ENCODE results near the gene TRIM29. TPM values are rescaled to one million over a fixed set of nuclear protein-coding genes. Genes with fewer than 3 reads are reported as not detected.

Gene TRIM29
- total and polyA plus RNA-seq, 9 of the 15 experiments (the other 6 are each of a cell fraction or from before 2014, with no cell fraction given): 0.08 to 1.4 (median 0.42) TPM; not detected in 2

DNA sequence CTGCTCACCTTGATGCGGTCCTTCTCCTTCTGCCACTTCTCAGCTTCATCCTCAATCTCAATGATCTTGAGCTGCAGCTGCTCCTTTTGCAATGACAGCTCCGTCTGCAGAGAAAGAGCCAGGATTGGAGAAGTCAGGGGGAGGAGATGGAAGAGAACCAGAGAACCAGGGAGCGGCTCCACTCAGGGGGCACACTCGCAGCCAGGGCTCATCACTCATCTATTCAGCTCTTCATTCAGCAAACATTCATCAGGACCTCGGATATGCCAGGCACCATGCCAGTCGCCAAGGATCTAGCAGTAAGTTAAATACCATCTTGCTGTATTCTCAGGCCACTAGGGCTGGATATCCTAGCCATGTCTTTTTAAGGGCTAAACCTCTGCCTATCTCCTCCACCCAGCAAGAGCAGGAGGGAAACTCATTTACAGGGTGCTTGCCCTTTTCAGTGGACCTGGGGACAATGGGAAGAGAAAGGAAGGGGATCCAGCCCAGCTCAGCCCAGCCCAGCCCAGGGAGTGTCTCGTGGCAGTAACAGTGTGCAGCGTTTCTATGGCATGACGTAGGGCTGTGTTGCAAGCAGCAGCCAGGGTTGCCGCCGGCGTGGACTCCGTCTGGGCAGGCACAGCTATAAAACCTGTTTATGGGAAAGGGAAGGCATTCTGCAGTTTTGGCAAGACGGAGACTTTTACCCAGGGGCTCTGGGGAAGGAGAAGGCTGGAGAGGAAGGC lies 9.4 kb downstream of the TRIM29 start:
- in situ Hi-C loops (cut with MboI): no loop called here
- H3K9me1 ChIP-seq (ENCODE audit: control insufficient read depth, insufficient read depth, low read length): peaks cover 8% of the 10 kb centered on the region
- H3K9me3 ChIP-seq (replicated peaks; ENCODE audit: control insufficient read depth, insufficient read depth, low read depth, low read length): no peaks in the 10 kb centered on the region
- FAIRE-seq (no peak), ATAC-seq (no peak), DNase-seq (ENCODE audit: extremely low read depth in 1 of 4, low spot score in 3 of 4) (no peak)
- no peak overlapping the region for H3K4me3 ChIP-seq
- TF ChIP-seq RNF2 (IDR thresholded peaks at IDR 0.05): no peak
- TF ChIP-seq SRSF9 (IDR thresholded peaks at IDR 0.05; ENCODE audit: borderline replicate concordance, low read depth, low read length): no peak
- no peak for TF ChIP-seq TAL1 (IDR thresholded peaks at IDR 0.05)
- POLR2A ChIA-PET: no interaction called here
- H3K27me3 ChIP-seq (ENCODE audit: control insufficient read depth in 2 of 2, insufficient read depth in 2 of 2, low read length in 2 of 2): peaks cover 11 to 61% of the 10 kb centered on the region in 2 experiments; a peak in 4 of 5 replicates
- H3K9ac ChIP-seq (ENCODE audit: insufficient read depth in 1 of 2, low read depth in 2 of 2, low read length in 2 of 2): no peak overlapping the region
- peaks cover 23% of the 10 kb centered on the region; the same call in 1 of the 2 replicates for H4K20me1 ChIP-seq (replicated peaks; ENCODE audit: control insufficient read depth, insufficient read depth, low read length)
- 2% methylated on average over 14 of the region's 14 CpGs for WGBS (ENCODE audit: insufficient coverage, low coverage, missing lambda C conversion rate)
- H3K4me2 ChIP-seq (ENCODE audit: insufficient read depth, low read length): no peak overlapping the region
- no TSS peak for BruUV-seq (replicated peaks)
- CTCF ChIA-PET (ENCODE audit: low intra/inter-chr PET ratio): no interaction called here
- no peak overlapping the region for H3K27ac ChIP-seq (ENCODE audit: extremely low read depth, low read depth, low read length)
- peaks cover 6 to 12% of the 10 kb centered on the region in 2 experiments; a peak in 4 of 5 replicates for H3K4me1 ChIP-seq (replicated peaks in 1 of 2; ENCODE audit: control insufficient read depth in 2 of 2, insufficient read depth in 2 of 2, low read length in 2 of 2)
- H2AFZ ChIP-seq (ENCODE audit: low read depth, low read length): no peak overlapping the region
- no peaks in the 10 kb centered on the region for H3K36me3 ChIP-seq (ENCODE audit: control insufficient read depth, insufficient read depth, low read length)
- intact Hi-C loops (cut with micrococcal nuclease): no loop called here
- no peaks in the 10 kb centered on the region for H3K79me2 ChIP-seq (ENCODE audit: control insufficient read depth, insufficient read depth, low read length)

DNA sequence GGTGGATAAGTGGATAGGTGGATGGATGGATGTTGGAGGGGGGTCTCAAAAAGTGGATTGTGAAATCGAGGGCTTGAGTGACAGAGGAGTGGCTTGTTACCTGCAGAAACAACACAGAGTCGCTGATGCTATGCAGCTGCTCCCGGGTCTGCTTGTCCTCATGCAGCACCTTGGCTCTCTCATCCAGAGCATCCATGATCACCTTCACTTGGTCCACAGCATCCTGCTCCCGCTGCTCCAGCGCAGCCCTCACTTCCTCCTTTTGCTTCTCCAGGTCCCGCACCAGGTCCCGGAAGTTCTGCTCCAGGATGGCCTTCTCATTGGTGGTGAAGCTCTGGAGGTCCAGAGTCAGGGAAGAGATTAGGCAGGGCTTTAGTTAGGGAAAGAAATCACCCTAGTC lies 10.7 kb downstream of the TRIM29 start:
- Histone ChIP-seq H2AFZ (ENCODE audit: low read depth, low read length) (no peak overlapping the region), H3K27me3 (ENCODE audit: control insufficient read depth in 2 of 2, insufficient read depth in 2 of 2, low read length in 2 of 2) (peaks cover 11 to 56% of the 10 kb centered on the region in 2 experiments; a peak in 4 of 5 replicates), H3K9me3 (replicated peaks; ENCODE audit: control insufficient read depth, insufficient read depth, low read depth, low read length) (no peaks in the 10 kb centered on the region), H3K79me2 (ENCODE audit: control insufficient read depth, insufficient read depth, low read length) (no peaks in the 10 kb centered on the region), H3K4me3 (no peak overlapping the region), H3K36me3 (ENCODE audit: control insufficient read depth, insufficient read depth, low read length) (no peaks in the 10 kb centered on the region), H3K27ac (ENCODE audit: extremely low read depth, low read depth, low read length) (no peak overlapping the region), H3K9me1 (ENCODE audit: control insufficient read depth, insufficient read depth, low read length) (peaks cover 10% of the 10 kb centered on the region), H3K4me1 (replicated peaks in 1 of 2; ENCODE audit: control insufficient read depth in 2 of 2, insufficient read depth in 2 of 2, low read length in 2 of 2) (peaks cover 12 to 21% of the 10 kb centered on the region in 2 experiments; a peak in 4 of 5 replicates), H3K9ac (ENCODE audit: insufficient read depth in 1 of 2, low read depth in 2 of 2, low read length in 2 of 2) (no peak overlapping the region), H4K20me1 (replicated peaks; ENCODE audit: control insufficient read depth, insufficient read depth, low read length) (peaks cover 23% of the 10 kb centered on the region; the same call in 1 of the 2 replicates), H3K4me2 (ENCODE audit: insufficient read depth, low read length) (no peak overlapping the region)
- intact Hi-C loops (cut with micrococcal nuclease) (no loop called here), in situ Hi-C loops (cut with MboI) (no loop called here)
- no TSS peak for BruUV-seq (replicated peaks)
- TF ChIP-seq SPI1 (IDR thresholded peaks at IDR 0.05; ENCODE audit: borderline replicate concordance, low read depth, low read length) (peak; percentile 39; the same call in 1 of the 2 replicates), HNRNPUL1 (IDR thresholded peaks at IDR 0.05; ENCODE audit: low read length) (no peak)
- POLR2A ChIA-PET: no interaction called here
- DNase-seq (ENCODE audit: extremely low read depth in 1 of 4, low spot score in 3 of 4) (no peak), ATAC-seq (no peak), FAIRE-seq (no peak)
- CTCF ChIA-PET (ENCODE audit: low intra/inter-chr PET ratio): no interaction called here
- 3% methylated on average over 7 of the region's 7 CpGs for WGBS (ENCODE audit: insufficient coverage, low coverage, missing lambda C conversion rate)
